Endothelial cell of umbilical vein (primary cell): ENCODE data around the gene KPNA1. TPM values are rescaled to one million over a fixed set of nuclear protein-coding genes. Genes with fewer than 3 reads are reported as not detected.

Experiments
- BruUV-seq: library from RNA; stranded (reverse); fragments of 400-500 nt; replicated peaks from 2 replicates; lab custom pipeline; 2021; lab: Mats Ljungman, UMichigan
- CTCF ChIA-PET: fragments of 300-600, 350-600 bp; sonication (Branson Sonifier 250); formaldehyde crosslinking; loops from one replicate; lab custom pipeline; 2021; ENCODE audit warnings: antibody characterized with exemption, inconsistent platforms; lab: Charles Lee
- POLR2A ChIA-PET: fragments of 300-600, 350-600 bp; sonication (Branson Sonifier 250); formaldehyde crosslinking; loops from one replicate; lab custom pipeline; 2021; ENCODE audit warnings: antibody characterized with exemption, inconsistent platforms; lab: Charles Lee
- DNase-seq: peaks from one replicate; pipeline ENCODE4 v3.0.0-alpha.2; 2011; ENCODE audit warnings: low read depth, low spot score
- FAIRE-seq: peaks from 2 replicates; lab custom pipeline; 2011; peaks lifted over from hg19 to GRCh38; lab: Jason Lieb, UNC
- H2AFZ ChIP-seq: 2 replicates; pipeline ENCODE4 v1.6.0; 2012; ENCODE audit warnings: low read depth, low read length, control low read depth, inconsistent platforms
- H3K27ac ChIP-seq: 2 replicates; pipeline ENCODE4 v1.5.1; 2011; ENCODE audit warnings: low read depth, mild to moderate bottlenecking, control low read depth, low read length, moderate library complexity; ENCODE audit not compliant: insufficient read depth
- H3K27me3 ChIP-seq, 2 experiments: 2 replicates each; pipeline versions ENCODE4 v1.6.0 to v1.6.1; 2011; ENCODE audit warnings: low read length in 2 of 2, mixed read lengths in 1 of 2; ENCODE audit not compliant: control insufficient read depth in 2 of 2, insufficient read depth in 2 of 2
- H3K36me3 ChIP-seq, 2 experiments: 2 replicates in 1 of 2; 3 replicates in 1 of 2; pipeline ENCODE4 v1.5.1; 2011; ENCODE audit warnings: low read length in 2 of 2, mild to moderate bottlenecking in 1 of 2, moderate library complexity in 1 of 2; ENCODE audit not compliant: control insufficient read depth in 2 of 2, insufficient read depth in 2 of 2; ENCODE audit errors: extremely low read depth in 1 of 2
- H3K4me1 ChIP-seq: 3 replicates; pipeline ENCODE4 v1.5.1; 2011; ENCODE audit warnings: mild to moderate bottlenecking, low read length; ENCODE audit not compliant: control insufficient read depth, insufficient read depth; ENCODE audit errors: extremely low read depth
- H3K4me2 ChIP-seq: 2 replicates; pipeline ENCODE4 v1.6.1; 2011; ENCODE audit warnings: low read length, control low read depth, mixed read lengths; ENCODE audit not compliant: insufficient read depth
- H3K4me3 ChIP-seq, 3 experiments: fragments of 200-600 bp in 1 of 3; sonication (generic), shearing (Covaris generic) in 1 of 3; replicated peaks in 1 of 3; 2 replicates each; pipeline ENCODE4 v1.5.1; 2011 to 2016; ENCODE audit warnings: control low read depth in 3 of 3, low read length in 3 of 3, mild to moderate bottlenecking in 2 of 3, inconsistent platforms in 1 of 3, low read depth in 1 of 3, moderate library complexity in 1 of 3; ENCODE audit not compliant: insufficient read depth in 1 of 3
- H3K79me2 ChIP-seq: 2 replicates; pipeline ENCODE4 v1.6.0; 2012; ENCODE audit warnings: low read length, inconsistent platforms; ENCODE audit not compliant: control insufficient read depth, insufficient read depth
- H3K9ac ChIP-seq: replicated peaks from 2 replicates; pipeline ENCODE3; 2011; ENCODE audit warnings: low read length, control low read depth; ENCODE audit not compliant: insufficient read depth; ENCODE audit errors: extremely low read depth
- H3K9me1 ChIP-seq: replicated peaks from 3 replicates; pipeline ENCODE4 v1.6.0; 2011; ENCODE audit warnings: mild to moderate bottlenecking, low read length; ENCODE audit not compliant: control insufficient read depth, insufficient read depth; ENCODE audit errors: extremely low read depth
- H3K9me3 ChIP-seq: replicated peaks from 2 replicates; pipeline ENCODE4 v1.5.1; 2012; ENCODE audit warnings: low read length, inconsistent platforms; ENCODE audit not compliant: control insufficient read depth, insufficient read depth
- H4K20me1 ChIP-seq: replicated peaks from 2 replicates; pipeline ENCODE3; 2011; ENCODE audit warnings: mild to moderate bottlenecking, low read length; ENCODE audit not compliant: control insufficient read depth, insufficient read depth; ENCODE audit errors: extremely low read depth
- EZH2 ChIP-seq: IDR thresholded peaks from 2 replicates; pipeline ENCODE4 v1.6.1; 2012; ENCODE audit warnings: borderline replicate concordance, low read depth, mild to moderate bottlenecking, moderate library complexity, low read length, inconsistent platforms; ENCODE audit not compliant: severe bottlenecking
- FOS ChIP-seq: IDR thresholded peaks from 2 replicates; pipeline ENCODE4 v1.6.1; 2011; ENCODE audit warnings: mild to moderate bottlenecking, low read length, moderate library complexity, borderline replicate concordance; ENCODE audit not compliant: insufficient read depth
- GATA2 ChIP-seq: IDR thresholded peaks from 2 replicates; pipeline ENCODE4 v1.7.0; 2011; ENCODE audit warnings: low read depth, mild to moderate bottlenecking, moderate library complexity, mixed read lengths, low read length; ENCODE audit not compliant: insufficient read length, insufficient read depth
- JUN ChIP-seq: IDR thresholded peaks from 2 replicates; pipeline ENCODE4 v1.6.1; 2011; ENCODE audit warnings: borderline replicate concordance, low read depth; ENCODE audit not compliant: insufficient read length, insufficient read depth
- MYC ChIP-seq: IDR thresholded peaks from one replicate; pipeline ENCODE4 v1.6.1; 2011; ENCODE audit warnings: mild to moderate bottlenecking, low read depth, low read length
- POLR2A ChIP-seq: IDR thresholded peaks from 2 replicates; pipeline ENCODE4 v1.6.1; 2012; ENCODE audit warnings: low read depth, mild to moderate bottlenecking, control low read depth, low read length
- POLR2AphosphoS5 ChIP-seq: IDR thresholded peaks from 2 replicates; pipeline ENCODE4 v1.6.1; 2012; ENCODE audit warnings: low read depth, mild to moderate bottlenecking, control low read depth, low read length, moderate library complexity; ENCODE audit not compliant: insufficient read depth
- dilution Hi-C: fragments of 300-500 bp; cut with MboI; formaldehyde crosslinking; loops from one replicate; pipeline ENCODE4 v1.15.0; 2019; ENCODE audit warnings: low sequenced_read_pairs; ENCODE audit not compliant: extremely low pct_ligation_motif_present
- intact Hi-C: fragments of 100-400 bp; cut with micrococcal nuclease; formaldehyde crosslinking; loops from one replicate; pipeline ENCODE4 v1.10.0; 2022
- polyA plus RNA-seq, 4 experiments: library from polyadenylated mRNA; depleted of rRNA in 3 of 4; stranded (reverse) in 3 of 4; unstranded in 1 of 4; fragments of >200 nt; gene quantifications; 2 replicates each; pipeline versions ENCODE4 v1.2.1 to v1.2.3, GENCODE V29; 2011 to 2012; ENCODE audit warnings: missing spikeins in 1 of 4
- total RNA-seq: library from RNA; stranded (reverse); gene quantifications from 2 replicates; pipeline ENCODE4 v1.2.3, GENCODE V29; 2021
- TF ChIP-seq, protein P1 (sequence below): IDR thresholded peaks from 2 replicates; pipeline ENCODE4 v1.6.1; 2011; ENCODE audit not compliant: insufficient read depth, insufficient read length
- TF ChIP-seq, protein P2 (sequence below), 2 donors: IDR thresholded peaks; 1 replicate in 1 of 2; 2 replicates in 1 of 2; pipeline ENCODE4 v1.5.1; 2011; ENCODE audit warnings: low read length in 2 of 2, mild to moderate bottlenecking in 2 of 2, moderate library complexity in 2 of 2, control low read depth in 1 of 2, inconsistent platforms in 1 of 2, low read depth in 1 of 2; ENCODE audit not compliant: insufficient read depth in 1 of 2; ENCODE audit errors: extremely low read depth in 1 of 2

The KPNA1 gene
- total and polyA plus RNA-seq, 2 donors (not counting 3 experiments of a cell fraction or from before 2014, with no cell fraction given): 24.4 to 110 TPM

DNA sequence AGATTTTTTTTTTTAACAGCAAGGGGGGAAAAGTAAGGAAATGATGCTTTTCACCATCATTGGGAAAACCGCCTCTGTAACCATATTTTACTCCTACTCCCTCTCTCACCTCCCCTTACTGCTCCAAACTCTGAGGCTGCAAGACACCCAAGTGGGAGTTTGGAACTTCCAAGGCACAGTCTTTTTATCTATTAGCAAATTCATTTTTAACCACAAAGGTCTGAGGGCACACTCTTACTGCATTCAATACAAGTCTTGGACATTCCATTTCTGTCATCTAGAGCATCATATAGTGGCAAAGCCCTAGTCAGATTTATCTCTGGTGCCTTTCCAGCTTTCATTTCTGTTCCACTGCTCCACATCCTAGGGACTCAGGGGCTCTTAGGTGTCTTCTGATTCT, 117.5 kb downstream of the KPNA1 start:
- no peak for DNase-seq
- Histone ChIP-seq H3K4me3 (no peak overlapping the region), H3K4me2 (no peak overlapping the region), H3K36me3 (no peaks in the 10 kb centered on the region), H3K9me1 (no peaks in the 10 kb centered on the region), H4K20me1 (no peaks in the 10 kb centered on the region), H2AFZ (no peak overlapping the region), H3K9me3 (no peaks in the 10 kb centered on the region), H3K4me1 (peaks cover 4% of the 10 kb centered on the region), H3K27me3 (no peaks in the 10 kb centered on the region), H3K9ac (no peak overlapping the region), H3K27ac (no peak overlapping the region), H3K79me2 (no peaks in the 10 kb centered on the region)
- no peak for TF ChIP-seq JUN
- TF ChIP-seq, protein P1, sequence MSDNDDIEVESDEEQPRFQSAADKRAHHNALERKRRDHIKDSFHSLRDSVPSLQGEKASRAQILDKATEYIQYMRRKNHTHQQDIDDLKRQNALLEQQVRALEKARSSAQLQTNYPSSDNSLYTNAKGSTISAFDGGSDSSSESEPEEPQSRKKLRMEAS: no peak
- TF ChIP-seq GATA2: no peak
- TF ChIP-seq POLR2A: no peak
- no peak for TF ChIP-seq MYC
- no peak for TF ChIP-seq POLR2AphosphoS5
- TF ChIP-seq EZH2: no peak
- TF ChIP-seq FOS: no peak
- TF ChIP-seq, protein P2, sequence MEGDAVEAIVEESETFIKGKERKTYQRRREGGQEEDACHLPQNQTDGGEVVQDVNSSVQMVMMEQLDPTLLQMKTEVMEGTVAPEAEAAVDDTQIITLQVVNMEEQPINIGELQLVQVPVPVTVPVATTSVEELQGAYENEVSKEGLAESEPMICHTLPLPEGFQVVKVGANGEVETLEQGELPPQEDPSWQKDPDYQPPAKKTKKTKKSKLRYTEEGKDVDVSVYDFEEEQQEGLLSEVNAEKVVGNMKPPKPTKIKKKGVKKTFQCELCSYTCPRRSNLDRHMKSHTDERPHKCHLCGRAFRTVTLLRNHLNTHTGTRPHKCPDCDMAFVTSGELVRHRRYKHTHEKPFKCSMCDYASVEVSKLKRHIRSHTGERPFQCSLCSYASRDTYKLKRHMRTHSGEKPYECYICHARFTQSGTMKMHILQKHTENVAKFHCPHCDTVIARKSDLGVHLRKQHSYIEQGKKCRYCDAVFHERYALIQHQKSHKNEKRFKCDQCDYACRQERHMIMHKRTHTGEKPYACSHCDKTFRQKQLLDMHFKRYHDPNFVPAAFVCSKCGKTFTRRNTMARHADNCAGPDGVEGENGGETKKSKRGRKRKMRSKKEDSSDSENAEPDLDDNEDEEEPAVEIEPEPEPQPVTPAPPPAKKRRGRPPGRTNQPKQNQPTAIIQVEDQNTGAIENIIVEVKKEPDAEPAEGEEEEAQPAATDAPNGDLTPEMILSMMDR (IDR thresholded peaks at IDR 0.05; ENCODE audit: extremely low read depth in 1 of 2, insufficient read depth in 1 of 2, low read depth in 1 of 2, low read length in 2 of 2): no peak
- dilution Hi-C loops (no loop called here), intact Hi-C loops (loop anchor here (10.0 kb wide), 1 partner anchor 858 kb away; no protein-coding TSS in a partner anchor)
- no TSS peak for BruUV-seq
- CTCF ChIA-PET: interaction anchor here (1.4 kb wide), 1 partner anchor 282 kb away, joined by 3 read pairs; no protein-coding TSS in a partner anchor
- POLR2A ChIA-PET: no interaction called here
- FAIRE-seq: no peak
